HepG2 (cell line): ENCODE measurements around the gene WDR5B. TPM values are rescaled to one million over a fixed set of nuclear protein-coding genes. Genes with fewer than 3 reads are reported as not detected.

Source experiments
- CREB1 ChIP-seq, 2 experiments: fragments of 450-650 bp in 1 of 2; IDR thresholded peaks; 2 replicates each; pipeline ENCODE4 v1.6.1; 2016 to 2017; ENCODE audit warnings: control low read depth in 1 of 2, mild to moderate bottlenecking in 1 of 2, missing compliant biosample characterization in 1 of 2, missing genetic modification characterization in 1 of 2
- GTF2F1 ChIP-seq: fragments of 150-350 bp; IDR thresholded peaks from 2 replicates; pipeline ENCODE4 v1.6.1; 2014; ENCODE audit warnings: low read length
- JUNB ChIP-seq: sonication (generic); formaldehyde crosslinking; IDR thresholded peaks from 2 replicates; pipeline ENCODE4 v1.8.0; 2022; ENCODE audit warnings: missing genetic modification reagents, mild to moderate bottlenecking, borderline replicate concordance
- KMT2A ChIP-seq: sonication (generic); formaldehyde crosslinking; IDR thresholded peaks from 2 replicates; pipeline ENCODE4 v1.4.0; 2020; ENCODE audit warnings: missing genetic modification reagents
- SIN3B ChIP-seq: fragments of 150-350 bp; IDR thresholded peaks from 2 replicates; pipeline ENCODE4 v1.6.1; 2014; ENCODE audit warnings: low read length
- SRY ChIP-seq: sonication (generic); formaldehyde crosslinking; IDR thresholded peaks from 2 replicates; pipeline ENCODE4 v1.8.0; 2022; ENCODE audit warnings: mild to moderate bottlenecking, missing genetic modification reagents
- TARDBP ChIP-seq: sonication (generic); formaldehyde crosslinking; IDR thresholded peaks from 2 replicates; pipeline ENCODE4 v1.8.0; 2022; ENCODE audit warnings: mild to moderate bottlenecking, missing genetic modification reagents
- TOPORS ChIP-seq: sonication (generic); formaldehyde crosslinking; IDR thresholded peaks from 2 replicates; pipeline ENCODE4 v1.8.0; 2023; ENCODE audit warnings: mild to moderate bottlenecking, missing genetic modification reagents
- ZBTB10 ChIP-seq: sonication (generic); formaldehyde crosslinking; IDR thresholded peaks from 2 replicates; pipeline ENCODE4 v1.4.0; 2020; ENCODE audit warnings: missing genetic modification reagents, borderline replicate concordance
- polyA plus RNA-seq, 8 experiments: library from polyadenylated mRNA; depleted of rRNA in 3 of 8; stranded (reverse) in 7 of 8; unstranded in 1 of 8; fragments of >200 nt; fragmentation: Illumina TruSeq in 4 of 8; extraction: Trizol in 4 of 8; gene quantifications; 2 replicates each; pipeline versions ENCODE4 v1.2.1 to v1.2.3, GENCODE V29; 2011 to 2016; ENCODE audit warnings: low read depth in 4 of 8, missing spikeins in 1 of 8, mixed read lengths in 1 of 8; ENCODE audit not compliant: insufficient read depth in 1 of 8
- total RNA-seq, 5 experiments: library from RNA; depleted of rRNA; stranded (reverse); fragments of >200 nt; fragmentation: Illumina TruSeq; extraction: Trizol; gene quantifications; 2 replicates each; pipeline ENCODE4 v1.2.3, GENCODE V29; 2016; ENCODE audit warnings: low read depth in 1 of 5
- TF ChIP-seq, protein P1 (sequence below): sonication (generic); formaldehyde crosslinking; IDR thresholded peaks from 2 replicates; pipeline ENCODE4 v1.4.0; 2020; ENCODE audit warnings: mild to moderate bottlenecking, missing genetic modification reagents
- TF ChIP-seq, protein P2 (sequence below): sonication (generic); formaldehyde crosslinking; IDR thresholded peaks from 2 replicates; pipeline ENCODE4 v1.4.0; 2020; ENCODE audit warnings: missing genetic modification reagents
- TF ChIP-seq, protein P3 (sequence below): sonication (generic); formaldehyde crosslinking; IDR thresholded peaks from 2 replicates; pipeline ENCODE4 v1.8.1; 2023; ENCODE audit warnings: mild to moderate bottlenecking, missing genetic modification reagents, borderline replicate concordance

The WDR5B gene
- total and polyA plus RNA-seq, 2 of the 13 experiments (the other 11 are each of a cell fraction or from before 2014, with no cell fraction given), result 2.5 to 3.6 TPM

DNA sequence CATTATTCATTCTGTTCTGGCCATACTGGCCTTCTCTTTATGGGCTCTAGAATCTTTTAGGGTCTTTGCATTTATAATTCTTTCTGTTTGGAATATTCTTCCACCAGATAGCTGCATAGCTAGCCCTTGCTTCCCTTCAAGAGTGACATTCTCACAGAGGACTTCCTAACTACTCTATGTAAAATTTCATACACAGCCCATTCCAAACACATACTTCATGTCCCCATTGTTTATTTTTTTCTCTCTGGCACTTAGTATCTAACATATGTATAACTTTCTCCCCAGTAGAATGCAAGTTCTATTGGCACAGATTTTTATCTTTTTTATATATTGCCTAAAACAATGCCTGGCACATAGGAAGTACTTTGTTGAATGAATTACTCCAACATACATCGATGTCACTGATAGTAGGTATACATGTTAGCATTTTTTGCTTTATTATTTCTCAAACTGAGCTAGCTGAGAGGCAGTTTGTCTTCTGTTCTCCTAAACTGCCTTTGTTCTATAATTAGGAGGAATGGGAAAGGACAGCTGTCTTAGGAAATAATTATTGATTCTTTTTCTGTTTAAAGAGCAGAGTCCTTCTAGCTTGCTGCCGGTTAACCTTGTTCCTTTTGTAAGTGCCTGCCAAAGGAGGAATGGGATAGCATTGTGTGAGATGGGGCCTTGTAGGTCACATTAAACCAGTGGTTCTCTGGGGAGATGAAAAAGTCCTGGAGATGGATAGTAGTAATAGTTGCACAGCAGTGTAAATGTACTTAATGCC lies 24.0 kb downstream of the WDR5B start (continued):
- TF ChIP-seq, protein P1, sequence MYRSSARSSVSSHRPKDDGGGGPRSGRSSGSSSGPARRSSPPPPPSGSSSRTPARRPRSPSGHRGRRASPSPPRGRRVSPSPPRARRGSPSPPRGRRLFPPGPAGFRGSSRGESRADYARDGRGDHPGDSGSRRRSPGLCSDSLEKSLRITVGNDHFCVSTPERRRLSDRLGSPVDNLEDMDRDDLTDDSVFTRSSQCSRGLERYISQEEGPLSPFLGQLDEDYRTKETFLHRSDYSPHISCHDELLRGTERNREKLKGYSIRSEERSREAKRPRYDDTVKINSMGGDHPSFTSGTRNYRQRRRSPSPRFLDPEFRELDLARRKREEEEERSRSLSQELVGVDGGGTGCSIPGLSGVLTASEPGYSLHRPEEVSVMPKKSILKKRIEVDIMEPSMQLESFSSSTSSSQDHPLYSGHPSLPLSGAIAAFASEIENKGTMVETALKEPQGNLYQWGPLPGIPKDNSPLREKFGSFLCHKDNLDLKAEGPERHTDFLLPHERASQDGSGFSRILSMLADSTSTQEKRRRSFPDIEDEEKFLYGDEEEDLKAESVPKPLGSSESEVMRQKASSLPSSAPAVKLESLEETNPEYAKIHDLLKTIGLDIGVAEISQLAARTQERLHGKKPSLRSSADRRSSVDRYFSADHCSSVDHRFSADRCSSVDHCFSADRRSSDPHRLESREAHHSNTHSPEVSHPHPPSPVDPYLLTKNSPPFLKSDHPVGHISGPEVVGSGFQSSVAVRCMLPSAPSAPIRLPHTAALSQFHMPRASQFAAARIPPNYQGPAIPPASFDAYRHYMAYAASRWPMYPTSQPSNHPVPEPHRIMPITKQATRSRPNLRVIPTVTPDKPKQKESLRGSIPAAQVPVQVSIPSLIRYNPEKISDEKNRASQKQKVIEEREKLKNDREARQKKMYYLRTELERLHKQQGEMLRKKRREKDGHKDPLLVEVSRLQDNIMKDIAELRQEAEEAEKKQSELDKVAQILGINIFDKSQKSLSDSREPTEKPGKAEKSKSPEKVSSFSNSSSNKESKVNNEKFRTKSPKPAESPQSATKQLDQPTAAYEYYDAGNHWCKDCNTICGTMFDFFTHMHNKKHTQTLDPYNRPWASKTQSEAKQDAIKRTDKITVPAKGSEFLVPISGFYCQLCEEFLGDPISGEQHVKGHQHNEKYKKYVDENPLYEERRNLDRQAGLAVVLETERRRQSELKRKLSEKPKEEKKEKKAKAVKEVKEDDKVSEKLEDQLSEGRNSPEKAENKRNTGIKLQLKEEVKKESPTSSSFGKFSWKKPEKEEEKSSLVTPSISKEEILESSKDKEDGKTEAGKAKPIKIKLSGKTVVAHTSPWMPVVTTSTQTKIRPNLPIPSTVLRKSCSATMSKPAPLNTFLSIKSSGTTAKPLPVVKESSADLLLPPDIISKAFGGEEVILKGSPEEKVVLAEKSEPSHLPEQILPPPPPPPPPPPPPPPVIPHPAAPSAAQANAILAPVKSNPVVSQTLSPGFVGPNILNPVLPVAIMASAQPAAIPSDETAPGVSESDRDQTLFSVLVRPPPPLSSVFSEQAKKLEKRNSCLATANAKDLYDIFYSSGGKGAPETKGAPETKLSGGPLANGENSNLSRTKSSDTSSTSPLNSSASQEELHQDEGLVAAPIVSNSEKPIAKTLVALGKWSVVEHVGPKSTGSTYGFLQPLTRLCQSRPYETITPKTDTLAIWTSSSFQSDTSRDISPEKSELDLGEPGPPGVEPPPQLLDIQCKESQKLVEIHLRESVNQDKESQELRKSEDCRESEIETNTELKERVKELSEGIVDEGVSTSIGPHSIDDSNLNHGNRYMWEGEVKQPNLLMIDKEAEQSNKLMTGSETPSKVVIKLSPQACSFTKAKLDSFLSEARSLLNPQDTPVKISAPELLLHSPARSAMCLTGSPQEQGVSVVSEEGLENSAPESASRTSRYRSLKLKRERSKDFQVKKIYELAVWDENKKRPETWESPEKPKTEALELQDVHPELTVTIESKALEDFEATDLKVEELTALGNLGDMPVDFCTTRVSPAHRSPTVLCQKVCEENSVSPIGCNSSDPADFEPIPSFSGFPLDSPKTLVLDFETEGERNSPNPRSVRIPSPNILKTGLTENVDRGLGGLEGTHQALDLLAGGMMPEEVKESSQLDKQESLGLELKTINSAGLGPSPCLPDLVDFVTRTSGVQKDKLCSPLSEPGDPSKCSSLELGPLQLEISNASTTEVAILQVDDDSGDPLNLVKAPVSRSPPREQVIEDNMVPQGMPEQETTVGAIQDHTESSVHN (CRISPR knock-in tag), result no peak
- no peak for TF ChIP-seq KMT2A (CRISPR knock-in tag)
- TF ChIP-seq CREB1 (IDR thresholded peaks at IDR 0.05), result no peak
- peak; percentile 26; the same call in 1 of the 2 replicates for TF ChIP-seq CREB1 (CRISPR knock-in tag; IDR thresholded peaks at IDR 0.05)
- TF ChIP-seq SIN3B, result no peak
- TF ChIP-seq, protein P2, sequence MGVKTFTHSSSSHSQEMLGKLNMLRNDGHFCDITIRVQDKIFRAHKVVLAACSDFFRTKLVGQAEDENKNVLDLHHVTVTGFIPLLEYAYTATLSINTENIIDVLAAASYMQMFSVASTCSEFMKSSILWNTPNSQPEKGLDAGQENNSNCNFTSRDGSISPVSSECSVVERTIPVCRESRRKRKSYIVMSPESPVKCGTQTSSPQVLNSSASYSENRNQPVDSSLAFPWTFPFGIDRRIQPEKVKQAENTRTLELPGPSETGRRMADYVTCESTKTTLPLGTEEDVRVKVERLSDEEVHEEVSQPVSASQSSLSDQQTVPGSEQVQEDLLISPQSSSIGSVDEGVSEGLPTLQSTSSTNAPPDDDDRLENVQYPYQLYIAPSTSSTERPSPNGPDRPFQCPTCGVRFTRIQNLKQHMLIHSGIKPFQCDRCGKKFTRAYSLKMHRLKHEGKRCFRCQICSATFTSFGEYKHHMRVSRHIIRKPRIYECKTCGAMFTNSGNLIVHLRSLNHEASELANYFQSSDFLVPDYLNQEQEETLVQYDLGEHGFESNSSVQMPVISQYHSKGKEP (CRISPR knock-in tag), result no peak
- no peak for TF ChIP-seq JUNB (CRISPR knock-in tag)
- TF ChIP-seq ZBTB10 (CRISPR knock-in tag), result no peak
- no peak for TF ChIP-seq TARDBP (CRISPR knock-in tag)
- TF ChIP-seq, protein P3, sequence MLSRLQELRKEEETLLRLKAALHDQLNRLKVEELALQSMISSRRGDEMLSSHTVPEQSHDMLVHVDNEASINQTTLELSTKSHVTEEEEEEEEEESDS (CRISPR knock-in tag), result no peak
- no peak for TF ChIP-seq GTF2F1
- TF ChIP-seq SRY (CRISPR knock-in tag), result no peak
- TF ChIP-seq TOPORS (CRISPR knock-in tag), result no peak
